CD4-positive, alpha-beta T cell (primary cell): ENCODE data around the gene CD19. TPM values are rescaled to one million over a fixed set of nuclear protein-coding genes. Genes with fewer than 3 reads are reported as not detected.
"Not testable (repeated sequence)": the region's sequence is repeated elsewhere in the genome, so short reads cannot be mapped to it uniquely, and the experiment has no call there.

Source experiments
- ATAC-seq: fragments of 200-7000 bp; cut with Tn5 transposase; one replicate; pipeline ENCODE4 v1.10.0; 2022; ENCODE audit warnings: mild to moderate bottlenecking; ENCODE audit not compliant: poor library complexity
- CTCF ChIA-PET: fragments of 350-600 bp; sonication (Branson Sonifier 250); formaldehyde crosslinking; loops from one replicate; lab custom pipeline; 2021; ENCODE audit warnings: antibody characterized with exemption, inconsistent platforms; lab: Charles Lee
- POLR2A ChIA-PET: fragments of 350-600 bp; sonication (Branson Sonifier 250); formaldehyde crosslinking; loops from one replicate; lab custom pipeline; 2021; ENCODE audit warnings: antibody characterized with exemption, inconsistent platforms; lab: Charles Lee
- DNase-seq, 14 experiments: peaks; one replicate each; pipeline ENCODE4 v3.0.0-alpha.2; 2013 to 2020; ENCODE audit warnings: mixed read lengths in 2 of 14
- H3K27ac ChIP-seq, 2 donors: one replicate each; pipeline versions ENCODE4 v1.5.1 to v1.7.0; 2013; ENCODE audit warnings: low read length in 2 of 2, low read depth in 1 of 2, mild to moderate bottlenecking in 1 of 2
- H3K27me3 ChIP-seq, 2 experiments: 1 replicate in 1 of 2; 2 replicates in 1 of 2; pipeline versions ENCODE4 v1.6.1 to v1.7.0; 2013; ENCODE audit warnings: low read length in 2 of 2, control low read depth in 1 of 2, mild to moderate bottlenecking in 1 of 2, moderate library complexity in 1 of 2; ENCODE audit not compliant: insufficient read depth in 2 of 2, control insufficient read depth in 1 of 2
- H3K36me3 ChIP-seq: one replicate; pipeline ENCODE4 v1.6.1; 2013; ENCODE audit warnings: low read length, control low read depth; ENCODE audit not compliant: insufficient read depth
- H3K4me1 ChIP-seq: one replicate; pipeline ENCODE4 v1.6.1; 2013; ENCODE audit warnings: low read length, control low read depth; ENCODE audit not compliant: insufficient read depth
- H3K4me3 ChIP-seq: one replicate; pipeline ENCODE4 v1.5.1; 2013; ENCODE audit warnings: mild to moderate bottlenecking, low read length, moderate library complexity
- H3K9me3 ChIP-seq, 2 experiments: 1 replicate in 1 of 2; 2 replicates in 1 of 2; pipeline versions ENCODE4 v1.6.1 to v1.7.0; 2013; ENCODE audit warnings: low read length in 2 of 2, mild to moderate bottlenecking in 2 of 2, control low read depth in 1 of 2, moderate library complexity in 1 of 2; ENCODE audit not compliant: control insufficient read depth in 1 of 2, insufficient read depth in 1 of 2
- H3K27ac Mint-ChIP-seq: one replicate; pipeline ENCODE4 v1.8.0; 2020; ENCODE audit warnings: mixed read lengths
- H3K27me3 Mint-ChIP-seq: one replicate; pipeline ENCODE4 v1.8.0; 2021; ENCODE audit warnings: mixed read lengths
- H3K36me3 Mint-ChIP-seq: one replicate; pipeline ENCODE4 v1.8.0; 2021; ENCODE audit warnings: low read depth, mixed read lengths
- H3K4me1 Mint-ChIP-seq: one replicate; pipeline ENCODE4 v1.8.0; 2021; ENCODE audit warnings: low read depth, mixed read lengths
- H3K4me3 Mint-ChIP-seq: one replicate; pipeline ENCODE4 v1.8.0; 2020; ENCODE audit warnings: mild to moderate bottlenecking, mixed read lengths
- H3K9me3 Mint-ChIP-seq: one replicate; pipeline ENCODE4 v1.8.0; 2020; ENCODE audit warnings: mixed read lengths
- CTCF ChIP-seq: fragments of 200-600 bp; IDR thresholded peaks from one replicate; pipeline ENCODE4 v1.8.0; 2022; ENCODE audit warnings: antibody characterized with exemption, mild to moderate bottlenecking
- intact Hi-C, 2 experiments: fragments of 100-400 bp; cut with DNase I in 1 of 2; cut with micrococcal nuclease in 1 of 2; formaldehyde crosslinking; loops; one replicate each; pipeline versions ENCODE4 v1.15.1 to v1.9.0; 2023 to 2025; cut with DNase I, micrococcal nuclease
- total RNA-seq, 174 experiments: library from RNA in 2 of 174; stranded (reverse) in 2 of 174; gene quantifications; one replicate each; pipeline ENCODE4 v1.2.3 and lab custom pipeline; 2021 to 2026

The CD19 gene
- total RNA-seq, 2 experiments from 2014 or later = 0.14 to 0.27 TPM

GRCh38 chr16:28977703-28978662, 46.2 kb downstream of the CD19 start:
- intact Hi-C loops = no loop called here
- CTCF ChIA-PET = interaction anchor here (0.6 to 2.4 kb wide), 10 partner anchors 10 to 131 kb away, joined by 3 to 22 read pairs (median 4); partner anchors contain the start of gene TUFM
- H3K36me3 Mint-ChIP-seq = peaks cover 55% of the 10 kb centered on the region
- ATAC-seq (peak; percentile 34), DNase-seq (peak in 5 of 14 experiments; percentile 15 to 75 (median 61))
- peak overlapping the region; percentile 80 for H3K4me3 Mint-ChIP-seq
- Histone ChIP-seq H3K4me3 (no peak overlapping the region), H3K9me3 (peaks cover 0 to 9% of the 10 kb centered on the region in 2 experiments), H3K36me3 (peaks cover 39% of the 10 kb centered on the region), H3K27ac (no peak overlapping the region), H3K4me1 (peaks cover 45% of the 10 kb centered on the region), H3K27me3 (no peaks in the 10 kb centered on the region)
- peaks cover 44% of the 10 kb centered on the region for H3K4me1 Mint-ChIP-seq
- peak; percentile 67 for TF ChIP-seq CTCF
- peak overlapping the region; percentile 68 for H3K27ac Mint-ChIP-seq
- no peaks in the 10 kb centered on the region for H3K9me3 Mint-ChIP-seq
- POLR2A ChIA-PET = interaction anchor here (0.6 to 1.9 kb wide), 7 partner anchors 9 to 155 kb away, joined by 3 to 17 read pairs (median 5); partner anchors contain the start of gene ATXN2L
- H3K27me3 Mint-ChIP-seq = no peaks in the 10 kb centered on the region

- ATAC-seq, H3K4me3 ChIP-seq, H3K27me3 ChIP-seq, H3K27ac Mint-ChIP-seq, DNase-seq, H3K27me3 Mint-ChIP-seq, POLR2A ChIA-PET, H3K9me3 ChIP-seq, H3K27ac ChIP-seq, H3K9me3 Mint-ChIP-seq, CTCF ChIA-PET: not testable (repeated sequence)
- H3K4me3 Mint-ChIP-seq = peak overlapping the region; percentile 25
- intact Hi-C loops = loop anchor here in 1 of 2 experiments (5.0 kb wide), 1 partner anchor 668 kb away; no protein-coding TSS in a partner anchor
- Histone ChIP-seq H3K36me3 (peaks cover 45% of the 10 kb centered on the region), H3K4me1 (peaks cover 48% of the 10 kb centered on the region)
- H3K4me1 Mint-ChIP-seq = peaks cover 45% of the 10 kb centered on the region
- peaks cover 65% of the 10 kb centered on the region for H3K36me3 Mint-ChIP-seq
Observed at GRCh38 chr16:28980330-28980729, 48.6 kb downstream of the CD19 start.

- H3K36me3 ChIP-seq = peaks cover 45% of the 10 kb centered on the region
Observed at GRCh38 chr16:28980929-28981328, 49.2 kb downstream of the CD19 start.

More at GRCh38 chr16:28980929-28981328, 49.2 kb downstream of the CD19 start:
- Histone ChIP-seq H3K27ac (no peak overlapping the region), H3K9me3 (peaks cover 0 to 9% of the 10 kb centered on the region in 2 experiments), H3K4me1 (peaks cover 42% of the 10 kb centered on the region), H3K4me3 (no peak overlapping the region), H3K27me3 (no peaks in the 10 kb centered on the region)
- intact Hi-C loops = loop anchor here in 1 of 2 experiments (5.0 kb wide), 1 partner anchor 669 kb away; no protein-coding TSS in a partner anchor
- no peak overlapping the region for H3K4me3 Mint-ChIP-seq
- peaks cover 46% of the 10 kb centered on the region for H3K4me1 Mint-ChIP-seq
- no peak for DNase-seq
- ChIA-PET CTCF (no interaction called here), POLR2A (interaction anchor here (1.1 kb wide), 1 partner anchor 33 kb away, joined by 3 read pairs; no protein-coding TSS in a partner anchor)
- H3K9me3 Mint-ChIP-seq = no peaks in the 10 kb centered on the region
- no peak overlapping the region for H3K27ac Mint-ChIP-seq
- H3K27me3 Mint-ChIP-seq = no peaks in the 10 kb centered on the region
- H3K36me3 Mint-ChIP-seq = peaks cover 71% of the 10 kb centered on the region
- TF ChIP-seq CTCF = no peak
- no peak for ATAC-seq
